GM12801 (cell line): ENCODE data around the gene WFS1.

ENCODE experiments used
- CTCF ChIP-seq: IDR thresholded peaks from one replicate; pipeline ENCODE4 v1.5.1; 2011; ENCODE audit warnings: control low read depth; ENCODE audit not compliant: insufficient read length; ENCODE audit errors: extremely low read depth

Gene WFS1

GRCh38 chr4:6250984-6251295, 18.7 kb upstream of the WFS1 start:
- TF ChIP-seq CTCF, result no peak

GRCh38 chr4:6251365-6251764, 18.3 kb upstream of the WFS1 start:
- no peak for TF ChIP-seq CTCF

- no peak for TF ChIP-seq CTCF
Measured at GRCh38 chr4:6252051-6252450, 17.6 kb upstream of the WFS1 start.

GRCh38 chr4:6253111-6253510, 16.5 kb upstream of the WFS1 start:
- no peak for TF ChIP-seq CTCF

GRCh38 chr4:6253961-6254360, 15.7 kb upstream of the WFS1 start:
- no peak for TF ChIP-seq CTCF

GRCh38 chr4:6256141-6256540, 13.5 kb upstream of the WFS1 start:
- no peak for TF ChIP-seq CTCF

- TF ChIP-seq CTCF, result no peak
Measured at GRCh38 chr4:6257247-6258025, 12.2 kb upstream of the WFS1 start.
